ENCODE data around the gene SNED1.

Gene SNED1

DNA sequence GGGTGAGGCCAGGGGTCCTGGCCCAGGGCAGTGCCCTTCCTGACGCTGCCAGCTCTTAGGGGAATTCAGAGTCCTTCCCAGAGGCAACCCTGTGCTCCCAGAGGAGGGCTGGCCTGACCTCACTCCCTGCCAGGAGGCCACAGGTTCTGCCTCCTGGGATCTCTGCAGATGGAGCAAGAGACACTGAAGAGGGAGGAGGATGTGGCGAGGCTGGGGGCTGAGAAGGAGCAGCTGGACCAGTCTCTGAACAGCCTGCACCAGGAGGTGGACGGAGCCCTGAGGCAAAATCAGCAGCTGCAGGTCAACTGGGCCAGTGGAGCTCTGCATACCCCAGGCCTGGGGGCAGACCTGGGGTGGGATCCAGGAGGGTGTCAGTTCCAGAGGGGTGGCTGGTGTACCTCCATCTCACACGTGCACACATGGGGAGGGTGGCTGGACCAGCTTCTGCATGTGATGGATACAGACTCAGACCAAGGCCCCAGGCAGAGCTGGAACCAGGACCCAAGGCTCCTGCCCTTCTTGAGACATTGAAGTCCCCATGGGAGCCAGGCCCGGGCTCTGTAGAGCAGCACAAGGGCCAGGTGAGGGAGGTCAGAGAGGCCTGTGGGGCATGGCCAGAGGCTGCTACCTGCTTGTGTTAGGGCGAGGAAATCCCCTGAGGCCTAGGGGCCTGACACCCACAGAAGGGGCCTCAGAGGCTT lies 9.7 kb upstream of the SNED1 start:
- Histone ChIP-seq H3K4me1 (ENCODE audit: low read length) (no peaks in the 10 kb centered on the region), H3K9ac (ENCODE audit: low read length) (no peak overlapping the region), H3K27ac (ENCODE audit: low read length) (no peak overlapping the region), H3K36me3 (replicated peaks; ENCODE audit: insufficient read depth, low read length) (no peaks in the 10 kb centered on the region), H3K9me3 (replicated peaks; ENCODE audit: insufficient read depth, low read length) (no peaks in the 10 kb centered on the region), H3K9me2 (replicated peaks; ENCODE audit: insufficient read depth, low read length) (no peaks in the 10 kb centered on the region), H3K4me3 (ENCODE audit: low read length) (no peak overlapping the region), H3K4me2 (ENCODE audit: low read depth, low read length) (no peak overlapping the region), H2AFZ (ENCODE audit: low read length) (no peak overlapping the region), H3F3A (ENCODE audit: insufficient read depth, low read length) (no peaks in the 10 kb centered on the region), H4K20me1 (ENCODE audit: insufficient read depth, low read length) (no peaks in the 10 kb centered on the region), H3K27me3 (replicated peaks; ENCODE audit: insufficient read depth, low read length) (peaks cover 9% of the 10 kb centered on the region; the same call in 1 of the 2 replicates), H3K79me2 (ENCODE audit: low read length) (no peaks in the 10 kb centered on the region)
- TF ChIP-seq EZH2phosphoT487 (IDR thresholded peaks at IDR 0.05; ENCODE audit: low read length) (no peak), EZH2 (optimal IDR thresholded peaks at IDR 0.05; ENCODE audit: low read depth, low read length) (no peak)
- TF ChIP-seq, protein P1, sequence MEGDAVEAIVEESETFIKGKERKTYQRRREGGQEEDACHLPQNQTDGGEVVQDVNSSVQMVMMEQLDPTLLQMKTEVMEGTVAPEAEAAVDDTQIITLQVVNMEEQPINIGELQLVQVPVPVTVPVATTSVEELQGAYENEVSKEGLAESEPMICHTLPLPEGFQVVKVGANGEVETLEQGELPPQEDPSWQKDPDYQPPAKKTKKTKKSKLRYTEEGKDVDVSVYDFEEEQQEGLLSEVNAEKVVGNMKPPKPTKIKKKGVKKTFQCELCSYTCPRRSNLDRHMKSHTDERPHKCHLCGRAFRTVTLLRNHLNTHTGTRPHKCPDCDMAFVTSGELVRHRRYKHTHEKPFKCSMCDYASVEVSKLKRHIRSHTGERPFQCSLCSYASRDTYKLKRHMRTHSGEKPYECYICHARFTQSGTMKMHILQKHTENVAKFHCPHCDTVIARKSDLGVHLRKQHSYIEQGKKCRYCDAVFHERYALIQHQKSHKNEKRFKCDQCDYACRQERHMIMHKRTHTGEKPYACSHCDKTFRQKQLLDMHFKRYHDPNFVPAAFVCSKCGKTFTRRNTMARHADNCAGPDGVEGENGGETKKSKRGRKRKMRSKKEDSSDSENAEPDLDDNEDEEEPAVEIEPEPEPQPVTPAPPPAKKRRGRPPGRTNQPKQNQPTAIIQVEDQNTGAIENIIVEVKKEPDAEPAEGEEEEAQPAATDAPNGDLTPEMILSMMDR (IDR thresholded peaks at IDR 0.05; ENCODE audit: low read length) = no peak
- DNase-seq = no peak

DNA sequence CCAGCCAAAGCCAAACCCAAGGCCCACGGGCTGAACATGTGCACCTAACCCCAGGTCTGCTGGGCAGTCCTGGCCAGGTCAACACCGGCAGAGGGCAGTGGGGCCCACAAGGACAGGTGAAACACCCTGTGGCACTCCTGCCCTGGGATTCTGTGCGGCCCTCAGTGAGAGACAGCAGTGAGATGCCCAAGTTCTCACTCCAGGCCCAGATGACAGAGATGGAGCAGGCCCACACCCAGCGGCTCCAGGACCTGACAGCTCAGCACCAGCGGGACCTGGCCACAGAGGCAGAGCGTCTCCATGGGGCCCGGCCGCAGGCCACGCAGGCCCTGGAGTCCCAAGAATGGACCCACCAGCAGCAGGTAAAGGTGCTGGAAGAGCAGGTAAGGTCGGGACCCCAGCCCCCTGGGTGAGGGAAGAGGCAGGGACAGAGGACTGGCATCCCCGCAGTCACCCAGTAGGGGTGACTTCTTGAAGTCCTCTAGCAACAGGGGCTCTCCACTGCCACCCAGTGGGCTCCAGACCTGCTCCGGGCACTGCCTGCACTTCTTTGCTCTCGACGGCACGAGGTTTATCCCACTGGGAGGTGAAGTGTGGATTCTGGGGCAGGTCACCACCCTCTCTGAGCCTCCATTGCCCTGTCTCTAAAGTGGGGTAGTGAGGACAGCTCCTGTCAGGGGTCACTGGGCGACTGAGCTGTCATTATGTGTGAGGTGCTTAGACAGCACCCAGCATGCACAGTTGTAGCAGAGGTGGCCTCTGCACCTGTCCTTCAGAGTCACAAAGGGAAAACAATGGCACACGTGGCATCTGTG lies 8.8 kb upstream of the SNED1 start:
- Histone ChIP-seq H3F3A (ENCODE audit: insufficient read depth, low read length) (no peaks in the 10 kb centered on the region), H2AFZ (ENCODE audit: low read length) (no peak overlapping the region), H3K9ac (ENCODE audit: low read length) (no peak overlapping the region), H3K27me3 (replicated peaks; ENCODE audit: insufficient read depth, low read length) (peaks cover 14% of the 10 kb centered on the region; the same call in 1 of the 2 replicates), H3K79me2 (ENCODE audit: low read length) (no peaks in the 10 kb centered on the region), H3K27ac (ENCODE audit: low read length) (no peak overlapping the region), H4K20me1 (ENCODE audit: insufficient read depth, low read length) (no peaks in the 10 kb centered on the region), H3K36me3 (replicated peaks; ENCODE audit: insufficient read depth, low read length) (no peaks in the 10 kb centered on the region), H3K4me2 (ENCODE audit: low read depth, low read length) (no peak overlapping the region), H3K9me2 (replicated peaks; ENCODE audit: insufficient read depth, low read length) (no peaks in the 10 kb centered on the region), H3K9me3 (replicated peaks; ENCODE audit: insufficient read depth, low read length) (no peaks in the 10 kb centered on the region), H3K4me3 (ENCODE audit: low read length) (no peak overlapping the region), H3K4me1 (ENCODE audit: low read length) (no peaks in the 10 kb centered on the region)
- no peak for TF ChIP-seq EZH2phosphoT487 (IDR thresholded peaks at IDR 0.05; ENCODE audit: low read length)
- TF ChIP-seq, protein P1 (IDR thresholded peaks at IDR 0.05; ENCODE audit: low read length) = peak; percentile 30
- DNase-seq = peak; percentile 19

DNA sequence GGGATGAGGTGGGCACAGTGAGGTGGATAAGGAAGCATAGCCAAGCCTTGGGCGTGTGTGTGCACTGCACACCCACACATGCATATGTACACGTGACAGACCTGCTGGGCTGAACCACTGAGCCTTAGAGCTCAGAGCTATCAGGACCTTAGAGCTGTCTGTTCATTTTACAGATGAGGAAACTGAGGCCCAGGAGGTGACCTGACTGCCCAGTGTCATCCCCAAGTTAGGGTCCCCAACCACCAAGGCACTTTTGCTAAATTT lies 8.2 kb upstream of the SNED1 start:
- H3K79me2 ChIP-seq (ENCODE audit: low read length) = no peaks in the 10 kb centered on the region
- H3K4me2 ChIP-seq (ENCODE audit: low read depth, low read length) = no peak overlapping the region
- H3K36me3 ChIP-seq (replicated peaks; ENCODE audit: insufficient read depth, low read length) = no peaks in the 10 kb centered on the region
- H3K27me3 ChIP-seq (replicated peaks; ENCODE audit: insufficient read depth, low read length) = peaks cover 14% of the 10 kb centered on the region; the same call in 1 of the 2 replicates
- no peaks in the 10 kb centered on the region for H4K20me1 ChIP-seq (ENCODE audit: insufficient read depth, low read length)
- no peak overlapping the region for H3K4me3 ChIP-seq (ENCODE audit: low read length)
- no peaks in the 10 kb centered on the region for H3K4me1 ChIP-seq (ENCODE audit: low read length)
- H3K27ac ChIP-seq (ENCODE audit: low read length) = no peak overlapping the region
- no peaks in the 10 kb centered on the region for H3K9me2 ChIP-seq (replicated peaks; ENCODE audit: insufficient read depth, low read length)
- no peak overlapping the region for H3K9ac ChIP-seq (ENCODE audit: low read length)
- H2AFZ ChIP-seq (ENCODE audit: low read length) = no peak overlapping the region
- DNase-seq = no peak
- H3K9me3 ChIP-seq (replicated peaks; ENCODE audit: insufficient read depth, low read length) = no peaks in the 10 kb centered on the region
- TF ChIP-seq, protein P1 (IDR thresholded peaks at IDR 0.05; ENCODE audit: low read length) = no peak
- no peak for TF ChIP-seq EZH2phosphoT487 (IDR thresholded peaks at IDR 0.05; ENCODE audit: low read length)
- TF ChIP-seq EZH2 (optimal IDR thresholded peaks at IDR 0.05; ENCODE audit: low read depth, low read length) = no peak
- H3F3A ChIP-seq (ENCODE audit: insufficient read depth, low read length) = no peaks in the 10 kb centered on the region
